ENCODE measurements around the gene CAMK4.

DNA sequence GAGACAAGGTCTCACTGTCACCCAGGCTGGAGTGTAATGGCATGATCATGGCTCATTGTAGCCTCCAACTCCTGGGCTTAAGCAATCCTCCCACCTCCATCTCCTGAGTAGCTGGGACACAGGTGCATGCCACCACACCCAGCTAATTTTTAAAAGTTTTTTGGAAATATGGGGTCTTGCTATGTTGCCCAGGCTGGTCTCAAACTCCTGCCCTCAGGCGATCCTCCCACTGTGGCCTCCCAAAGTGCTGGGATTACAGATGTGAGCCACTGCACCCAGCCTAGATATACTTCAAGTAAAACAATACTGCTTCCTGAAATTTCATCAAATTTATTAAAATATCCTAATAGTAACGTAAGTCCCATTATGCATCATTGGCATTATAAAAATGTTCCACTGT lies 254.7 kb downstream of the CAMK4 start:
- TF ChIP-seq CTCF (IDR thresholded peaks at IDR 0.05; ENCODE audit: insufficient read depth, low read depth, low read length) = no peak
- no peak for TF ChIP-seq EZH2 (IDR thresholded peaks at IDR 0.05; ENCODE audit: insufficient read depth, low read length)
